H1 (cell line): ENCODE measurements around the gene KIF25. TPM values are rescaled to one million over a fixed set of nuclear protein-coding genes. Genes with fewer than 3 reads are reported as not detected.
A peak's percentile ranks its signal among the peaks of the same experiment; 100 is the strongest.

ENCODE experiments used
- CTCF ChIA-PET: fragments of 300-600 bp; sonication (Branson Sonifier 250); formaldehyde crosslinking; loops from one replicate; lab custom pipeline; 2021; ENCODE audit not compliant: partially characterized antibody; lab: Charles Lee
- POLR2A ChIA-PET: fragments of 300-600 bp; sonication (Branson Sonifier 250); formaldehyde crosslinking; loops from one replicate; lab custom pipeline; 2021; ENCODE audit warnings: inconsistent platforms; ENCODE audit not compliant: partially characterized antibody; lab: Charles Lee
- DNase-seq, 2 experiments: peaks; one replicate each; pipeline versions ENCODE4 v3.0.0 to v3.0.0-alpha.2; 2010 to 2022; ENCODE audit warnings: low spot score in 2 of 2, low read depth in 1 of 2, mixed read lengths in 1 of 2
- FAIRE-seq: peaks from 2 replicates; lab custom pipeline; 2011; peaks lifted over from hg19 to GRCh38; lab: Jason Lieb, UNC
- H2AFZ ChIP-seq: 2 replicates; pipeline ENCODE4 v1.8.1; 2012; ENCODE audit warnings: low read length, inconsistent platforms
- H2AK5ac ChIP-seq: 2 replicates; pipeline ENCODE4 v1.6.1; 2013; ENCODE audit warnings: low read depth, low read length
- H2BK120ac ChIP-seq: replicated peaks from 2 replicates; pipeline ENCODE3; 2013; ENCODE audit warnings: low read depth, low read length, inconsistent platforms
- H2BK12ac ChIP-seq: 2 replicates; pipeline ENCODE4 v1.6.1; 2013; ENCODE audit warnings: low read depth, low read length
- H2BK15ac ChIP-seq: 2 replicates; pipeline ENCODE4 v1.6.1; 2013; ENCODE audit warnings: low read length
- H2BK20ac ChIP-seq: 2 replicates; pipeline ENCODE4 v1.6.1; 2013; ENCODE audit warnings: low read length
- H2BK5ac ChIP-seq: 2 replicates; pipeline ENCODE4 v1.6.1; 2013; ENCODE audit warnings: low read depth, low read length
- H3K14ac ChIP-seq: 2 replicates; pipeline ENCODE4 v1.6.1; 2013; ENCODE audit warnings: inconsistent platforms; ENCODE audit not compliant: insufficient read length
- H3K18ac ChIP-seq: 2 replicates; pipeline ENCODE4 v1.6.1; 2013; ENCODE audit warnings: low read length; ENCODE audit errors: extremely low read depth
- H3K23ac ChIP-seq: 2 replicates; pipeline ENCODE4 v1.6.1; 2013; ENCODE audit warnings: inconsistent platforms; ENCODE audit not compliant: insufficient read length
- H3K23me2 ChIP-seq: 2 replicates; pipeline ENCODE4 v1.6.1; 2013; ENCODE audit warnings: low read depth, low read length
- H3K27ac ChIP-seq: 2 replicates; pipeline ENCODE4 v1.6.1; 2011; ENCODE audit warnings: low read depth, low read length, inconsistent platforms
- H3K27me3 ChIP-seq, 4 experiments: replicated peaks in 1 of 4; 1 replicate in 1 of 4; 2 replicates in 3 of 4; pipeline versions ENCODE4 v1.6.1 to v1.8.1; 2011 to 2013; ENCODE audit warnings: low read length in 3 of 4, mild to moderate bottlenecking in 3 of 4, inconsistent platforms in 2 of 4, mixed read lengths in 2 of 4, moderate library complexity in 1 of 4; ENCODE audit not compliant: control insufficient read depth in 3 of 4, insufficient read depth in 3 of 4; ENCODE audit errors: extremely low read depth in 1 of 4
- H3K36me3 ChIP-seq, 4 experiments: 2 replicates each; pipeline versions ENCODE4 v1.6.1 to v1.8.1; 2011 to 2013; ENCODE audit warnings: mild to moderate bottlenecking in 4 of 4, low read length in 3 of 4, moderate library complexity in 2 of 4, control low read depth in 1 of 4, inconsistent platforms in 1 of 4; ENCODE audit not compliant: insufficient read depth in 4 of 4, control insufficient read depth in 2 of 4
- H3K4ac ChIP-seq: replicated peaks from 2 replicates; pipeline ENCODE3; 2013; ENCODE audit warnings: low read length, low read depth, mixed read lengths, inconsistent platforms; ENCODE audit not compliant: insufficient read length
- H3K4me1 ChIP-seq, 4 experiments: replicated peaks in 1 of 4; 1 replicate in 1 of 4; 2 replicates in 3 of 4; pipeline versions ENCODE4 v1.6.1 to v1.8.1; 2011 to 2013; ENCODE audit warnings: low read length in 3 of 4, inconsistent platforms in 2 of 4, mixed read lengths in 1 of 4; ENCODE audit not compliant: insufficient read depth in 4 of 4, control insufficient read depth in 3 of 4
- H3K4me2 ChIP-seq, 2 experiments: 2 replicates each; pipeline versions ENCODE4 v1.6.1 to v1.8.1; 2011 to 2013; ENCODE audit warnings: low read depth in 2 of 2, low read length in 2 of 2, control low read depth in 1 of 2, inconsistent platforms in 1 of 2, mild to moderate bottlenecking in 1 of 2; ENCODE audit not compliant: insufficient read depth in 1 of 2
- H3K4me3 ChIP-seq, 4 experiments: fragments of 200-600, 300-600 bp in 1 of 4; sonication (generic), shearing (Covaris generic), sonication (Bioruptor Twin) in 1 of 4; 2 replicates each; pipeline versions ENCODE4 v1.5.1 to v1.8.1; 2011 to 2016; ENCODE audit warnings: low read length in 4 of 4, low read depth in 3 of 4, control low read depth in 2 of 4, inconsistent platforms in 2 of 4, mild to moderate bottlenecking in 2 of 4, mixed read lengths in 1 of 4, moderate library complexity in 1 of 4; ENCODE audit not compliant: insufficient read depth in 2 of 4; ENCODE audit errors: extremely low read depth in 1 of 4
- H3K56ac ChIP-seq: replicated peaks from 2 replicates; pipeline ENCODE3; 2013; ENCODE audit warnings: low read depth, mild to moderate bottlenecking, mixed read lengths, low read length, inconsistent platforms; ENCODE audit not compliant: insufficient read length
- H3K79me1 ChIP-seq: 2 replicates; pipeline ENCODE4 v1.6.1; 2013; ENCODE audit warnings: low read depth, low read length, control low read depth
- H3K79me2 ChIP-seq, 2 experiments: 2 replicates each; pipeline versions ENCODE4 v1.6.1 to v1.8.1; 2012 to 2013; ENCODE audit warnings: low read length in 2 of 2, mild to moderate bottlenecking in 2 of 2, inconsistent platforms in 1 of 2; ENCODE audit not compliant: insufficient read depth in 2 of 2, control insufficient read depth in 1 of 2
- H3K9ac ChIP-seq, 4 experiments: replicated peaks in 1 of 4; 1 replicate in 1 of 4; 2 replicates in 3 of 4; pipeline versions ENCODE4 v1.6.1 to v1.8.1; 2011 to 2013; ENCODE audit warnings: low read depth in 3 of 4, low read length in 3 of 4, control low read depth in 2 of 4, mild to moderate bottlenecking in 2 of 4, moderate library complexity in 2 of 4, inconsistent platforms in 1 of 4; ENCODE audit errors: extremely low read depth in 1 of 4
- H3K9me3 ChIP-seq, 2 experiments: 2 replicates each; pipeline versions ENCODE4 v1.6.1 to v1.8.1; 2012 to 2013; ENCODE audit warnings: mild to moderate bottlenecking in 2 of 2, moderate library complexity in 2 of 2, control low read depth in 1 of 2, inconsistent platforms in 1 of 2, low read depth in 1 of 2, low read length in 1 of 2, mixed read lengths in 1 of 2; ENCODE audit not compliant: insufficient read depth in 2 of 2
- H4K20me1 ChIP-seq, 2 experiments: replicated peaks in 1 of 2; 2 replicates each; pipeline versions ENCODE3 to v1.8.1; 2011 to 2013; ENCODE audit warnings: inconsistent platforms in 2 of 2, low read length in 2 of 2, mild to moderate bottlenecking in 1 of 2; ENCODE audit not compliant: insufficient read depth in 2 of 2, control insufficient read depth in 1 of 2
- H4K5ac ChIP-seq: 2 replicates; pipeline ENCODE4 v1.6.1; 2013; ENCODE audit warnings: low read length, low read depth, mixed read lengths, inconsistent platforms; ENCODE audit not compliant: insufficient read length
- H4K8ac ChIP-seq: 2 replicates; pipeline ENCODE4 v1.8.0; 2013; ENCODE audit warnings: mild to moderate bottlenecking, moderate library complexity, low read length, inconsistent platforms; ENCODE audit not compliant: insufficient read depth; ENCODE audit errors: extremely low read depth
- H4K91ac ChIP-seq: replicated peaks from 2 replicates; pipeline ENCODE3; 2013; ENCODE audit warnings: low read length, mixed read lengths, inconsistent platforms; ENCODE audit not compliant: insufficient read length
- CEBPB ChIP-seq: IDR thresholded peaks from 2 replicates; pipeline ENCODE4 v1.6.1; 2012; ENCODE audit warnings: low read depth, low read length
- CTCF ChIP-seq, 3 experiments: IDR thresholded peaks; 1 replicate in 2 of 3; 2 replicates in 1 of 3; pipeline versions ENCODE4 v1.5.1 to v1.6.1; 2011; ENCODE audit warnings: low read length in 3 of 3, mild to moderate bottlenecking in 3 of 3, inconsistent platforms in 2 of 3, low read depth in 1 of 3, moderate library complexity in 1 of 3; ENCODE audit not compliant: insufficient read depth in 1 of 3; ENCODE audit errors: control extremely low read depth in 1 of 3
- EGR1 ChIP-seq: IDR thresholded peaks from 2 replicates; pipeline ENCODE4 v1.6.1; 2011; ENCODE audit warnings: low read depth, low read length, borderline replicate concordance
- EP300 ChIP-seq, 2 experiments: IDR thresholded peaks; 1 replicate in 1 of 2; 2 replicates in 1 of 2; pipeline ENCODE4 v1.6.1; 2011 to 2012; ENCODE audit warnings: low read depth in 2 of 2, low read length in 2 of 2, mild to moderate bottlenecking in 2 of 2, borderline replicate concordance in 1 of 2, inconsistent platforms in 1 of 2, moderate library complexity in 1 of 2
- RBBP5 ChIP-seq: IDR thresholded peaks from 2 replicates; pipeline ENCODE4 v1.7.1; 2012; ENCODE audit warnings: low read depth, mild to moderate bottlenecking, inconsistent platforms, low read length, moderate library complexity, borderline replicate concordance
- SP2 ChIP-seq: IDR thresholded peaks from 2 replicates; pipeline ENCODE4 v1.6.1; 2012; ENCODE audit warnings: mild to moderate bottlenecking, low read length, inconsistent platforms
- USF2 ChIP-seq: IDR thresholded peaks from 2 replicates; pipeline ENCODE4 v1.6.1; 2011; ENCODE audit warnings: low read length, improper control_type of control experiment
- whole genome bisulfite sequencing, 2 experiments: shearing (Covaris generic) in 1 of 2; methylation state at CpG; one replicate each; pipeline versions ENCODE4 v1.1.6 to v1.1.7; 2013 to 2015; ENCODE audit warnings: low lambda C conversion rate in 2 of 2, mixed read lengths in 2 of 2, inconsistent platforms in 1 of 2, low coverage in 1 of 2, missing lambda C conversion rate in 1 of 2; ENCODE audit not compliant: insufficient replicate concordance in 2 of 2, insufficient coverage in 1 of 2, insufficient read length in 1 of 2; ENCODE audit errors: extremely low coverage in 1 of 2, missing lambda C conversion rate in 1 of 2; 5-methylcytosine and 5-hydroxymethylcytosine counted together
- polyA plus RNA-seq, 7 experiments: library from polyadenylated mRNA; depleted of rRNA in 3 of 7; stranded (reverse) in 5 of 7; unstranded in 2 of 7; fragments of >200 nt in 5 of 7; fragments of 200-250 nt in 2 of 7; gene quantifications; 1 replicate in 5 of 7; 2 replicates in 1 of 7; 4 replicates in 1 of 7; pipeline versions ENCODE4 v1.2.1 to v1.2.3, GENCODE V29; 2011 to 2013; ENCODE audit warnings: missing spikeins in 2 of 7, mixed read lengths in 2 of 7
- total RNA-seq: library from RNA; stranded (reverse); fragmentation: NEBNext Ultra II Directional; extraction: Animal tissue kit (Norgen Biotek cat#: 25700); gene quantifications from 2 replicates; pipeline ENCODE4 v1.2.1, GENCODE V29; 2021

Gene KIF25
- total and polyA plus RNA-seq, 2 of the 8 experiments (the other 6 are each of a cell fraction or from before 2014, with no cell fraction given) = 1.5 to 2.0 TPM

- H3K23me2 ChIP-seq = no peaks in the 10 kb centered on the region
- H3K4me1 ChIP-seq = peaks cover 0 to 13% (median 3%) of the 10 kb centered on the region in 4 experiments; a peak in 6 of 7 replicates
- H3K27me3 ChIP-seq = no peaks in the 10 kb centered on the region
- H4K5ac ChIP-seq = no peak overlapping the region
- no peaks in the 10 kb centered on the region for H4K20me1 ChIP-seq
- peak in 1 of 2 experiments; percentile 45 for DNase-seq
- no peaks in the 10 kb centered on the region; the same call in 1 of the 2 replicates for H3K79me1 ChIP-seq
- ChIA-PET POLR2A (interaction anchor here (0.8 kb wide), 1 partner anchor 8 kb away, joined by 3 read pairs; no protein-coding TSS in a partner anchor), CTCF (interaction anchor here (1.0 to 2.6 kb wide), 10 partner anchors 12 to 76 kb away, joined by 3 to 11 read pairs (median 4); no protein-coding TSS in a partner anchor)
- H4K8ac ChIP-seq = no peak overlapping the region
- H3K23ac ChIP-seq = no peak overlapping the region
- H2BK5ac ChIP-seq = no peak overlapping the region
- no peak overlapping the region for H3K4ac ChIP-seq
- no peak overlapping the region for H2BK15ac ChIP-seq
- H2BK20ac ChIP-seq = no peak overlapping the region
- H3K9ac ChIP-seq = no peak overlapping the region
- no peak for FAIRE-seq
- no peak overlapping the region for H3K4me3 ChIP-seq
- no peaks in the 10 kb centered on the region; a peak in 1 of 4 replicates for H3K9me3 ChIP-seq
- H3K14ac ChIP-seq = no peak overlapping the region
- H3K36me3 ChIP-seq = no peaks in the 10 kb centered on the region
- no peaks in the 10 kb centered on the region for H3K79me2 ChIP-seq
- H4K91ac ChIP-seq = no peak overlapping the region
- H3K18ac ChIP-seq = peak overlapping the region; percentile 38
- no peak overlapping the region for H3K56ac ChIP-seq
- H2AFZ ChIP-seq = no peak overlapping the region
- H2BK12ac ChIP-seq = 0 out of 2 replicates have a peak overlapping the region, but pooled peaks have one; percentile 87
- no peak overlapping the region for H3K4me2 ChIP-seq
- H2BK120ac ChIP-seq = no peak overlapping the region
- H3K27ac ChIP-seq = no peak overlapping the region; the same call in 1 of the 2 replicates
- 84% methylated on average over 11 of the region's 12 CpGs; no CpG with 5 or more reads in 1 of the 2 experiments for WGBS, 2 experiments
- H2AK5ac ChIP-seq = no peak overlapping the region
- TF ChIP-seq USF2 = no peak
- TF ChIP-seq CEBPB = no peak
- TF ChIP-seq EGR1 = no peak
- TF ChIP-seq EP300 (IDR thresholded peaks at IDR 0.05; ENCODE audit: borderline replicate concordance in 1 of 2, low read depth in 2 of 2, low read length in 2 of 2) = no peak
- TF ChIP-seq CTCF (IDR thresholded peaks at IDR 0.05; ENCODE audit: control extremely low read depth in 1 of 3, insufficient read depth in 1 of 3, low read depth in 1 of 3, low read length in 3 of 3) = no peak
- no peak for TF ChIP-seq RBBP5
- TF ChIP-seq SP2 = no peak
These were observed 2.2 kb upstream of the KIF25 start for GRCh38 chr6:167995302-167995701.
